ENCODE results near the gene MRPS31. TPM values are rescaled to one million over a fixed set of nuclear protein-coding genes. Genes with fewer than 3 reads are reported as not detected.
"Not testable (repeated sequence)": the region's sequence is repeated elsewhere in the genome, so short reads cannot be mapped to it uniquely, and the experiment has no call there.

MRPS31 gene
- total RNA-seq, 1 donor from 2014 or later: 41.6 TPM

DNA sequence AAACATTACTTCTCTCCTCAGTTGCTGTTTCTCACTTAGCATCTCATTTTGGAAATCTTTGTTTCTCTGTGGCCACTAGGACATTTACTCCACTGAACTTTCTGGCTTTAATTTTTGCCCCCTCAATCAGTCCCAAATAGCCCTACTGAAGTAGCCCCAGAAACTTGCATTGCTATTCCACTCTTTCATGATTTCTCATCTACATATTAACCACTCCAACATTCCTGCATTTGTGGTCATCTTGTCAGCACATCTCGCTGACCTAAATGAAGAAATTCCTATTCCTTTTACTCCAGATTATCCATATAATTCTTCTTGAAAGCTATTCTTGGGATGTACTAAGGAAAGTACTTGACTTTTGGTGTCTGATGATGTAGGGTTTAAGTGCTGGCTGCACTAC is 56.6 kb downstream of the MRPS31 start:
- DNase-seq (ENCODE audit: low spot score); H3K27me3 Mint-ChIP-seq (ENCODE audit: insufficient read depth); intact Hi-C loops (cut with micrococcal nuclease); H3K27ac Mint-ChIP-seq; H3K4me1 Mint-ChIP-seq (ENCODE audit: low read depth); H3K4me3 Mint-ChIP-seq: not testable (repeated sequence)
- H3K36me3 Mint-ChIP-seq (ENCODE audit: low read depth): peaks cover 39% of the 10 kb centered on the region
- peaks cover 21% of the 10 kb centered on the region for H3K9me3 Mint-ChIP-seq

DNA sequence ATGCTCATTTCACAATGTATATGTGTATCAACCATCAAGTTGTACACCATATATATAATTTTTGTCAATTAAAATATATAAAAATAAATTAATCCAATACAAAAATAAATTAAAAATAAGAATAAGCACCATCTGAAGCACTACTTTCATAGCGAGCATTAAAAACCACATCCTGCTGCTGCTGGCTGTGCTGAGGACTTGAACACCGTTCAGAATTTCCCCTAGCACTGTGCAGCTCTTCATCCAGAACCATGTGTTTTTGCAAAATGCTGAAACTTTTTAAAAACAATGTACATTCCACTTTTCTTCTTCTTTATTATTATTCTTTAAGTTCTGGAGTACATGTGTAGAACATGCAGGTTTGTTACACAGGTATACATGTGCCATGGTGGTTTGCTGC is 64.6 kb downstream of the MRPS31 start:
- intact Hi-C loops (cut with micrococcal nuclease): no loop called here
- peaks cover 37% of the 10 kb centered on the region for H3K9me3 Mint-ChIP-seq
- peaks cover 13% of the 10 kb centered on the region for H3K4me1 Mint-ChIP-seq (ENCODE audit: low read depth)
- no peaks in the 10 kb centered on the region for H3K27me3 Mint-ChIP-seq (ENCODE audit: insufficient read depth)
- H3K4me3 Mint-ChIP-seq: no peak overlapping the region
- peaks cover 19% of the 10 kb centered on the region for H3K36me3 Mint-ChIP-seq (ENCODE audit: low read depth)
- DNase-seq (ENCODE audit: low spot score): no peak
- no peak overlapping the region for H3K27ac Mint-ChIP-seq

GRCh38 chr13:40697711-40698110 is 73.3 kb downstream of the MRPS31 start:
- intact Hi-C loops (cut with micrococcal nuclease): no loop called here
- no peaks in the 10 kb centered on the region for H3K27me3 Mint-ChIP-seq (ENCODE audit: insufficient read depth)
- DNase-seq (ENCODE audit: low spot score): no peak
- no peaks in the 10 kb centered on the region for H3K36me3 Mint-ChIP-seq (ENCODE audit: low read depth)
- H3K27ac Mint-ChIP-seq: no peak overlapping the region
- no peak overlapping the region for H3K4me3 Mint-ChIP-seq
- no peaks in the 10 kb centered on the region for H3K4me1 Mint-ChIP-seq (ENCODE audit: low read depth)
- H3K9me3 Mint-ChIP-seq: no peaks in the 10 kb centered on the region

GRCh38 chr13:40694426-40694825 is 76.6 kb downstream of the MRPS31 start:
- intact Hi-C loops (cut with micrococcal nuclease): no loop called here
- no peaks in the 10 kb centered on the region for H3K27me3 Mint-ChIP-seq (ENCODE audit: insufficient read depth)
- no peak for DNase-seq (ENCODE audit: low spot score)
- no peaks in the 10 kb centered on the region for H3K36me3 Mint-ChIP-seq (ENCODE audit: low read depth)
- H3K4me3 Mint-ChIP-seq: no peak overlapping the region
- no peaks in the 10 kb centered on the region for H3K9me3 Mint-ChIP-seq
- H3K4me1 Mint-ChIP-seq (ENCODE audit: low read depth): no peaks in the 10 kb centered on the region
- H3K27ac Mint-ChIP-seq: no peak overlapping the region

DNA sequence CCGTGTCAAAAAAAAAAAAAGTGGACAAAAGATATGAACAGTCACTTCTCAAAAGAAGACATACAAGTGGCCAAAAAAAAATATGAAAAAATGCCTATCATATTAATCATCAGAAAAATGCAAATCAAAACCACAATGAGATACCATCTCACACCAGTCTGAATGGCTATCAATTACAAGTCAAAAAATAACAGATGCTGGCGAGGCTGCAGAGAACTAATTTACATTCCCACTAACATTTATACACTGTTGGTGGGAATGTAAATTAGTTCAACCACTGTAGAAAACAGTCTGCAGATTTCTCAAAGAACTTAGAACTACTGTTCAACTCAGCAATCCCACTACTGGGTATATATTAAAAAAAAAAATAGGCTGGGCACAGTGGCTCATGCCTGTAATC is 78.0 kb downstream of the MRPS31 start:
- H3K36me3 Mint-ChIP-seq (ENCODE audit: low read depth): no peaks in the 10 kb centered on the region
- intact Hi-C loops (cut with micrococcal nuclease): no loop called here
- no peak for DNase-seq (ENCODE audit: low spot score)

DNA sequence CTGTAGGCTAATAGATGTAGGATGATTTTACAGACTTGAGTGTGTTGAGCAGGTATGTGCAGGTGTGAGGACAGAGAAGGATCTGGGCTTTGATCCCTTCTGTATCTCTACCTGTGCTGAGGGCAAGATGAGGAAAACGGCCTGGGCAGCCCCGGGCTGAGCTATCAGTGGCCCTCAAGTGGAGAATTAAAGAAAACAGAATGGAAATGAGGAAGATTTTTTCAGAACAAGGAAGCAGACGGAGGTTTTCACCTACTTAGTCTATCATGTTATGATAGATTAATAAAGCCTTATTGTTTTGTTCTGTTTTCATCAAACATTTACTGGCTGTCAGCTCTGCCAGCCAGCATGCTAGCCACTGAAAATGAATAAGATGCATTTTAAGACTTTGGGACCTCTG is 82.2 kb downstream of the MRPS31 start:
- no peak overlapping the region for H3K4me3 Mint-ChIP-seq
- intact Hi-C loops (cut with micrococcal nuclease): loop anchor here (10.0 kb wide), 1 partner anchor 1074 kb away; no protein-coding TSS in a partner anchor
- no peak for DNase-seq (ENCODE audit: low spot score)
- H3K27ac Mint-ChIP-seq: no peak overlapping the region
- peaks cover 2% of the 10 kb centered on the region for H3K27me3 Mint-ChIP-seq (ENCODE audit: insufficient read depth)
- H3K36me3 Mint-ChIP-seq (ENCODE audit: low read depth): no peaks in the 10 kb centered on the region
- H3K4me1 Mint-ChIP-seq (ENCODE audit: low read depth): no peaks in the 10 kb centered on the region
- no peaks in the 10 kb centered on the region for H3K9me3 Mint-ChIP-seq

More for the DNA sequence above, 78.0 kb downstream of the MRPS31 start:
- Mint-ChIP-seq H3K27me3 (ENCODE audit: insufficient read depth) (no peaks in the 10 kb centered on the region), H3K4me1 (ENCODE audit: low read depth) (no peaks in the 10 kb centered on the region), H3K27ac (no peak overlapping the region), H3K9me3 (no peaks in the 10 kb centered on the region), H3K4me3 (no peak overlapping the region)

- DNase-seq (ENCODE audit: low spot score): no peak
- Mint-ChIP-seq H3K4me3 (no peak overlapping the region), H3K27me3 (ENCODE audit: insufficient read depth) (peaks cover 2% of the 10 kb centered on the region), H3K27ac (peak overlapping the region; percentile 46), H3K4me1 (ENCODE audit: low read depth) (peaks cover 15% of the 10 kb centered on the region), H3K36me3 (ENCODE audit: low read depth) (no peaks in the 10 kb centered on the region), H3K9me3 (no peaks in the 10 kb centered on the region)
- intact Hi-C loops (cut with micrococcal nuclease): loop anchor here (1.0 to 10.0 kb wide), 7 partner anchors 95 to 1068 kb away; no protein-coding TSS in a partner anchor
Observed at GRCh38 chr13:40682449-40683240, 88.3 kb downstream of the MRPS31 start.

DNA sequence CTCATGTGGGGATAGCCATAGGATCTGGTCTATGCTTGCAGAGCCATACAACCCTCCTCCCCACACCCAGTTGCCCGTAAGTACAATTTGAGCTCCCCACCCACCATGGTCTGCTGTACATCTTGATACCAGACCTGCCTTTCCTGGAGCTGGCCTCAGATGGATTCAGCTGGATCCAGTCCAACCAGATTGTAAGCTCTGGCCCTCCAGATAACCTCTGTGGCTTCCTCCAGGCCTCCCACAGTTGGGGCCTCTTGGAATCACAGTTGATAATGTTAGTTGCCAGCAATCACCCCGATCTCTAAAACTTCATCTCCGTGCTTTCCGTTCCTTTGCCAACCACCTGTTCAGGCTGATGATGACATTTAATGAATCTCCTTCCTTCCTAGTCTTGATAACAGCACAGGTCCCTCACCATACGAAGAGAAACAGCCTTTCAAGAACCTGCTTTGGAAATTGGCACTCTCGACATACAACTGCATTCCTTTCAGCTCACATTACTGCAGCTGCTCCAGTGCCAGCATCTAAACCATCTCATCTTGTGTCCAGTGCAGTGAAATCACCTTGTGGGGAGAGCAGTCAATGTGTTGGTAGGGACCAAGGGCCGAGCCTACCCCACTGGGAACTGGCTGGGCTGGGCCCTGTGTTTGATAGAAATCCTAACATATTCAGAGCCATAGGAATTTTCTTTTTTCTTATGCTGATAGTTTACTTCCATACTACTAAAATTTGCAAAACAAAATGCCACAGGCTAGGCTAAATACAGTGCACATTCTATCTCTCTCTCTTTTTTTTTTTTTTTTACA is 89.4 kb downstream of the MRPS31 start:
- DNase-seq (ENCODE audit: low spot score): no peak
- H3K36me3 Mint-ChIP-seq (ENCODE audit: low read depth): no peaks in the 10 kb centered on the region
- H3K27me3 Mint-ChIP-seq (ENCODE audit: insufficient read depth): peaks cover 2% of the 10 kb centered on the region
- intact Hi-C loops (cut with micrococcal nuclease): loop anchor here (2.0 to 10.0 kb wide), 2 partner anchors 655 to 1067 kb away; no protein-coding TSS in a partner anchor
- no peak overlapping the region for H3K4me3 Mint-ChIP-seq
- H3K9me3 Mint-ChIP-seq: no peaks in the 10 kb centered on the region
- no peak overlapping the region for H3K27ac Mint-ChIP-seq
- H3K4me1 Mint-ChIP-seq (ENCODE audit: low read depth): peaks cover 15% of the 10 kb centered on the region

DNA sequence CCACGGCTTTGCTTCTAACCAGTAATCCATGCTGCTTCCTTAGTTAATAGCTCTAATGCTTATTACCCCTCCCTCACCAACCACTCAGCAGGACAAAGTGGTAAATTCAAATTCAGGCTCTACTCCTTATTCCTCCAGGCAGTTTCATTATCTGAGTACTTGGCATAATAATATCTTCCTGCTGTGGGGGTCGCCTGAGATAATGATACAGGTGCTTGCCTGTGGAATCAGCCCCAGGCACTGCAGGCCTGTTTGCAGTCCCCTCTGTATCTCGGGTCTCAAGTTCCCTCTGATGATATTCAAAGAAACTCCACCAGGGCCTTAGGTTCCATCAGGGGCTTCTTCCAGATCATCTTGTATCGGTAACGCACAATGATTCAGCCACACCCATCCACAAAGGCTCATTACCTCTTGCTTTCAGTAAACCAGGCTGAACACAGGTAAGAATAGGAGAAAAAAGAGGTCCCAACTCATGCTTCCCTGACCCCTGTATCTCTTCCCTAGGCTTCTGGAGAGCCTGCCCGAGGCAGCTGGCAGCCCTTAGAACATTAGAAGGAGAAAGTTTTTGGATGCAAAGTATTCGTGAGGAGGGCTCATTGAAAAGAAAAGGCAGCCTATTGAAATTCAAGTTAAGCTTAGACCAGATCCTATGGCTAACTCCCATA is 90.2 kb downstream of the MRPS31 start:
- H3K4me3 Mint-ChIP-seq: no peak overlapping the region
- peaks cover 15% of the 10 kb centered on the region for H3K4me1 Mint-ChIP-seq (ENCODE audit: low read depth)
- H3K36me3 Mint-ChIP-seq (ENCODE audit: low read depth): no peaks in the 10 kb centered on the region
- intact Hi-C loops (cut with micrococcal nuclease): loop anchor here (10.0 kb wide), 1 partner anchor 1066 kb away; no protein-coding TSS in a partner anchor
- H3K27ac Mint-ChIP-seq: no peak overlapping the region
- H3K9me3 Mint-ChIP-seq: no peaks in the 10 kb centered on the region
- DNase-seq (ENCODE audit: low spot score): no peak
- peaks cover 2% of the 10 kb centered on the region for H3K27me3 Mint-ChIP-seq (ENCODE audit: insufficient read depth)

DNA sequence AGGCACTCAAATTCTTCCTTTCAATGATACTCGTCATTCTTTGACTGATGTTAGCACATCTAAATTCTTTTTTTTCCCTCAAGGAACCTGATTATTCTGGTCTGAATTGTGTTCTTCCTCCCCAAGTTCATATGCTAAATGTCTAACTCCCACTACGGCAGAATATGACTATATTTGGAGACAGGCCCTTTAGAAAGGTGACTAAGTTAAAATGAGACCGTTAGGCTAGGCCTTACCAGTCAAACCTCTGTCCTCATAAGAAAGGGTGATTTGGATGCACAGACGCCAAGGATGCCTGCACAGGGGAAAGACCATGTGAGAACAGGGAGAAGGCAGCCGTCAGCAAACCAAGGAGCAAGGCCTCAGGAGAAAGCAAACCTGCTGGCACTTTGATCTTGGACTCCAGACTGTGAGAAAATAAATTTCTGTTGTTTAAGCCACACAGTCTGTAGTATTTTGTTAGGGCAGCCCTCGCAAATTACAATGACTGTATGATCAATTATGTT is 91.5 kb downstream of the MRPS31 start:
- no peaks in the 10 kb centered on the region for H3K9me3 Mint-ChIP-seq
- H3K27me3 Mint-ChIP-seq (ENCODE audit: insufficient read depth): no peaks in the 10 kb centered on the region

More for the DNA sequence above, 91.5 kb downstream of the MRPS31 start:
- Mint-ChIP-seq H3K4me3 (no peak overlapping the region), H3K27ac (no peak overlapping the region), H3K4me1 (ENCODE audit: low read depth) (peaks cover 15% of the 10 kb centered on the region), H3K36me3 (ENCODE audit: low read depth) (peaks cover 4% of the 10 kb centered on the region)
- DNase-seq (ENCODE audit: low spot score): no peak
- intact Hi-C loops (cut with micrococcal nuclease): no loop called here

Data from activated T-helper 1 cell treated with anti-CD3 and anti-CD28 coated beads, Interleukin-12 subunit alpha, Interleukin-12 subunit beta, Interleukin-2, Interleukin-4 antibody, amounts not matched to agents 30 ng/mL and 10 ng/mL and 1 ng/mL, durations not matched to agents 14 hours and 24 hours and 36 hours (primary cell).